ENCODE results near the gene RTEL1. TPM values are rescaled to one million over a fixed set of nuclear protein-coding genes. Genes with fewer than 3 reads are reported as not detected.

The RTEL1 gene
- total RNA-seq, 2 experiments from 2014 or later = 43.9 to 44.8 TPM

DNA sequence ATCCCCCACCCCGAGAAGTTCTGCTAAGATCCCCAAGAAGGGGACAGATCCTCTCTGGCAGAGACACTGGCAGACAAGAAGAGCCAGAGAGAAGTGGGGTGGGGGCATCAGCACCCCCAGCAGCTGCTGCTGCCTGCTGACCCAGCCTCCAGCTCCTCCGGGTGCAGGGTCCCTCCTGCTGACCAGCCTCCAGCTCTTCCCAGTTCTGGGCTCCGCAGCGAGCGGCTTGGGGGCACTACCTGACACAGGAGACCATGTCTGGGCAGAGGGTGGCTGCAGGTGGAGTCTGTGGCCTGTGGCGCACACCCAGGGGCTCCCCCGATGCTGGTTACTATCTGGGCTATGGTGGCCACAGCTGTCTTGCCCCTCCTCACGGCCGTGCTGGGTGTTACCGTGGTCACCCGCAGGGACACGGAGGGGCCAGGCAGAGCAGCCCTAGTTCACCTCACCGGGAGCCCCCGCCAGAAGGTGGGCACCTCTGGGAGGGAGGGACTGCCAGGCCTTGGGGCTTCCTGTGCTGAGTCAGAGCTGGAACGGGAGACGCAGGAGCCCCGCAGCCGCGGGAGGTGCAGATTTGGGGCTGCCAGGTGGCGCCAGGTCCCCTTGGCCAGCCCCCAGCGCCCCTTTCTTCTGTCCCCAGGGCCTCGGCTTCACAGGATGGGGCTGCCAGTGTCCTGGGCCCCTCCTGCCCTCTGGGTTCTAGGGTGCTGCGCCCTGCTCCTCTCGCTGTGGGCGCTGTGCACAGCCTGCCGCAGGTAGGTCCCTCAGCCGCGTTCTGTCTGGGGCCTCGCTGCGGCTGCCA is 79.0 kb downstream of the RTEL1 start:
- H3K9me3 Mint-ChIP-seq = no peaks in the 10 kb centered on the region
- peak overlapping the region; percentile 60 for H3K27ac Mint-ChIP-seq
- DNase-seq = peak; percentile 72
- H3K36me3 Mint-ChIP-seq = peaks cover 8% of the 10 kb centered on the region
- H3K4me1 Mint-ChIP-seq = peaks cover 23% of the 10 kb centered on the region
- H3K4me3 Mint-ChIP-seq = peak overlapping the region; percentile 66
- no peaks in the 10 kb centered on the region for H3K27me3 Mint-ChIP-seq

DNA sequence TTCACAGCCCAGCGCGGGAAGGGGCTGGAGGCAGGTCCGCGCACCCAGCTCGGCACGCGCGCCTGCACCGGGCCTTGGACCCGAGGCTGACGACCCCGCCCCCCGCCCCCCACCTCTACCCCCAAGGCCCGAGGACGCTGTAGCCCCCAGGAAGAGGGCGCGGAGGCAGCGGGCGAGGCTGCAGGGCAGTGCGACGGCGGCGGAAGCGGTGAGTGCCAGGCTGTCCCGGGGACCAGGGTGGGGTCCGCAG is 79.5 kb downstream of the RTEL1 start:
- no peak for DNase-seq
- H3K9me3 Mint-ChIP-seq = no peaks in the 10 kb centered on the region
- H3K4me3 Mint-ChIP-seq = no peak overlapping the region
- H3K4me1 Mint-ChIP-seq = peaks cover 23% of the 10 kb centered on the region
- H3K27ac Mint-ChIP-seq = no peak overlapping the region
- H3K27me3 Mint-ChIP-seq = no peaks in the 10 kb centered on the region
- peaks cover 8% of the 10 kb centered on the region for H3K36me3 Mint-ChIP-seq

DNA sequence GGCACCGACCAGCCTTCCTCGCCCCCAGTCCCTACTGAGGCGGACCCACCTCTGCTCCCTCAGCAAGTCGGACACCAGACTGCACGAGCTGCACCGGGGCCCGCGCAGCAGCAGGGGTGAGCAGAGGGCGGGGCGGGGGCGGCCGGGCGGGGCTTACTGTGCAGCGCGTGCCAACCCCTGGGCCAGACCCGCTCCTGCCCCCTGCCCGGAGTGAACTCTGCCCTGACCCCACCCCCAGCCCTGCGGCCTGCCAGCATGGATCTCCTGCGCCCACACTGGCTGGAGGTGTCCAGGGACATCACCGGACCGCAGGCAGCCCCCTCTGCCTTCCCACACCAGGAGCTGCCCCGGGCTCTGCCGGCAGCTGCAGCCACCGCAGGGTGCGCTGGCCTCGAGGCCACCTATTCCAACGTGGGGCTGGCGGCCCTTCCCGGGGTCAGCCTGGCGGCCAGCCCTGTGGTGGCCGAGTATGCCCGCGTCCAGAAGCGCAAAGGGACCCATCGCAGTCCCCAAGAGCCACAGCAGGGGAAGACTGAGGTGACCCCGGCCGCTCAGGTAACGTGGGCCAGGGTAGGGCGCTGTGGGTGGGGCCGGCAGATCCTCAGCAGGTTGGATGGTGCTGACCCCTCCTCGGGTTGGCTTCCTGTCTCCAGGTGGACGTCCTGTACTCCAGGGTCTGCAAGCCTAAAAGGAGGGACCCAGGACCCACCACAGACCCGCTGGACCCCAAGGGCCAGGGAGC is 80.0 kb downstream of the RTEL1 start:
- Mint-ChIP-seq H3K4me3 (peak overlapping the region; percentile 25), H3K27me3 (no peaks in the 10 kb centered on the region), H3K4me1 (peaks cover 23% of the 10 kb centered on the region), H3K36me3 (peaks cover 8% of the 10 kb centered on the region), H3K9me3 (no peaks in the 10 kb centered on the region), H3K27ac (no peak overlapping the region)
- DNase-seq = peak; percentile 35

- no peaks in the 10 kb centered on the region for H3K9me3 Mint-ChIP-seq
- peaks cover 23% of the 10 kb centered on the region for H3K4me1 Mint-ChIP-seq
- H3K27ac Mint-ChIP-seq = no peak overlapping the region
- DNase-seq = peak; percentile 37
- no peak overlapping the region for H3K4me3 Mint-ChIP-seq
- peaks cover 6% of the 10 kb centered on the region for H3K36me3 Mint-ChIP-seq
- H3K27me3 Mint-ChIP-seq = no peaks in the 10 kb centered on the region
Measured at GRCh38 chr20:63738687-63739129, 80.6 kb downstream of the RTEL1 start.

- peak within 1 kb of the TSS; percentile 14 for H3K4me3 Mint-ChIP-seq
- H3K4me1 Mint-ChIP-seq = peaks cover 18% of the 10 kb centered on the region
- H3K27me3 Mint-ChIP-seq = no peaks in the 10 kb centered on the region
- no peak within 1 kb of the TSS for H3K27ac Mint-ChIP-seq
- DNase-seq = peak; percentile 76
- no peaks in the 10 kb centered on the region for H3K9me3 Mint-ChIP-seq
- H3K36me3 Mint-ChIP-seq = peaks cover 1% of the 10 kb centered on the region
Measured at GRCh38 chr20:63739130-63740069, 81.3 kb downstream of the RTEL1 start, which contains the start of gene SLC2A4RG. Gene SLC2A4RG, plus strand, starts transcription at chr20:63739776. Its CDS starts 137 bp downstream, at chr20:63739913.

DNA sequence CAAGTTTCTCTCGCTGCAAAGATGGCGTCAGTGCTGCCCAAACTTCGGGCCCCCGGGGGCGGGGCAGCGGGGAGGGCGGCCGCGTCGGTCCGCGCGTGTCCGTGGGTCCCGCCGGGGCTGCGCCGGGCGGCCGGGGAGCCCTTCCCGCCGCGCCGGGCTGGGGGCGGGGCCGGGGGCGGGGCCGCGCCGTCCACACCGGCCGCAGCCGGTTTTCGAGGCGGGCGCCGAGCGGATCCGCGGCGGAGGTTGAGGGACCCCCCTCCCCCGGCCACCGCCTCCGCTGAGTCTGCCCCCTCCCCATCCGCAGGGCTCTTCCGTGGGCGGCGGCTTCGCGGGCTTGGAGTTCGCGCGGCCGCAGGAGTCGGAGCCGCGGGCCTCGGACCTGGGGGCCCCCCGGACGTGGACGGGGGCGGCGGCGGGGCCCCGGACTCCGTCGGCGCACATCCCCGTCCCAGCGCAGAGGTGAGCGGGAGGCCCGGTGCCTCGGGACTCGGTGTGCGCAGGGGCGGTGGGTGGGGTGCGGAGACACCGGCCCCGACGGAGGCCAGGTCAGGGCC is 82.0 kb downstream of the RTEL1 start:
- Mint-ChIP-seq H3K9me3 (no peaks in the 10 kb centered on the region), H3K27me3 (no peaks in the 10 kb centered on the region), H3K4me1 (peaks cover 17% of the 10 kb centered on the region), H3K27ac (no peak overlapping the region), H3K4me3 (peak overlapping the region; percentile 14), H3K36me3 (peaks cover 1% of the 10 kb centered on the region)
- peak; percentile 55 for DNase-seq

DNA sequence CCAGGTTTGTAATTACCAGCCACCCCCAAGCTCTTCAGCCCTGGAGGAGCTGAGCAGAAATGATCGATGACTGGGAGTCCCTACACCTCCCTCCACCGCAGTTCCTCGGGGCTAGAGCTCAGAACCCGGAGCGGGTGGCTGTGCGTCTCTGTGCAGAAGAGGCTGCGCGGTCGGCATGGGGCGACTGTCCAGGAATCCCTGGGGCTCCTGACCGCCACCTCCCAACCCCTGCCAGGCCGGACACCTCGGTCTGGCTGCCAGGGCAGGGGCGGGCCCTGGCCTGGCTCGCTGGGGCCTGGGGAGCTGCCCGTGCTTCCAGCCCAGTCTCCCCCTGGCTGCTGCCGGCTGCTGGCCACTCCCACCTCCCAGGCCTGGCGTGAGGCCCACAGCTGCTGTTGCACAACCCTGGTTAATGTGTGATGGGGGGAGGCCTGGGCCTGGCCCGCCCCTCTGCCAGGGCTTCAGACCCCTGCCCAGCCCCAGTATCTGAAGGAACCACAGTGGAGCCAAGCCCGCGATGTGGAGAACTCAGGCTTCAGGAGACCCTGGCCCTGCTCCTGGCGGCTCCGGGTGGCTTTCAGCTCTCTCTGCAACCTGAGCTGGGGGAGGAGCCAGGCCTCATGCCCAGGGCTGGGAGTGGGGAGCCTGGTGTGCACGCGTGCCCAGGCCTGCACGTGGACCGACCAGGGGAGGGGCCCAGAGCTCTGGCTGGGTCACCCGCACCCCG is 82.7 kb downstream of the RTEL1 start:
- no peaks in the 10 kb centered on the region for H3K9me3 Mint-ChIP-seq
- peaks cover 14% of the 10 kb centered on the region for H3K4me1 Mint-ChIP-seq
- DNase-seq = peak; percentile 47
- peak overlapping the region; percentile 57 for H3K4me3 Mint-ChIP-seq
- H3K27ac Mint-ChIP-seq = no peak overlapping the region
- no peaks in the 10 kb centered on the region for H3K27me3 Mint-ChIP-seq
- H3K36me3 Mint-ChIP-seq = no peaks in the 10 kb centered on the region

DNA sequence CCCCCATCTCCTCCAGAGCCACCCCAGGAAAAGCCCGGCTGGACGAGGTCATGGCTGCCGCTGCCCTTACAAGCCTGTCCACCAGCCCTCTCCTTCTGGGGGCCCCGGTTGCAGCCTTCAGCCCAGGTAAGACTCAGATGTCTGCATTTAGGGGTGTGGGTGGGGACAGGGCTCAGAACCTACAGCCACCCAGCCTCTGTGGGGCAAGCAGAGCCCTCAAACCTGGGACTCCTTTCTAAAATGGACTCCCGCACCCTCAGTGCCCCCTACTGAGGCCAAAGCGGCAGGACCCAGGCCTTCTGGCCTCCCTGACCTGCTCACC is 83.2 kb downstream of the RTEL1 start:
- Mint-ChIP-seq H3K36me3 (no peaks in the 10 kb centered on the region), H3K9me3 (no peaks in the 10 kb centered on the region), H3K4me1 (peaks cover 9% of the 10 kb centered on the region), H3K27ac (no peak overlapping the region), H3K27me3 (no peaks in the 10 kb centered on the region), H3K4me3 (peak overlapping the region; percentile 45)
- no peak for DNase-seq

DNA sequence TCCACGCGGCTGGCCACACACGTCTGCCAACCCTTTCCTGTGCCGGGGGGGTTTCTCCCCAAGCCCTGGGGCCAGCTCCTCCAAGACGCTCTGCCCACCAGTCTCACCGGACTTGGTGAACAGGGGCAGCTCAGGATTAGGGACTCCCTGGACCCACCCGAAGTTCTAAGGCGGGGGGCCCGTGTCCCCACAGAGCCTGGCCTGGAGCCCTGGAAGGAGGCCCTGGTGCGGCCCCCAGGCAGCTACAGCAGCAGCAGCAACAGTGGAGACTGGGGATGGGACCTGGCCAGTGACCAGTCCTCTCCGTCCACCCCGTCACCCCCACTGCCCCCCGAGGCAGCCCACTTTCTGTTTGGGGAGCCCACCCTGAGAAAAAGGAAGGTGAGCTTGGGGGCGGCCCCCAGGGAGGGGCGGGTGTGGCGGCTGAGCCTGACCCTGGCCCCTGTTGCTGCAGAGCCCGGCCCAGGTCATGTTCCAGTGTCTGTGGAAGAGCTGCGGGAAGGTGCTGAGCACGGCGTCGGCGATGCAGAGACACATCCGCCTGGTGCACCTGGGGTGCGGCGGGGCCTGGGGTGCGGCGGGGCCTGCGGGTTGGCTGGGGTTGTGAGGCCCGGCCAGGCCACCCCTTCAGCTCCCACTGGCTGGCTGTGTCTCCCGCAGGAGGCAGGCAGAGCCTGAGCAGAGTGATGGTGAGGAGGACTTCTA is 83.7 kb downstream of the RTEL1 start:
- Mint-ChIP-seq H3K36me3 (no peaks in the 10 kb centered on the region), H3K9me3 (no peaks in the 10 kb centered on the region), H3K27me3 (no peaks in the 10 kb centered on the region), H3K27ac (no peak overlapping the region), H3K4me1 (peaks cover 4% of the 10 kb centered on the region), H3K4me3 (no peak overlapping the region)
- DNase-seq = no peak

DNA sequence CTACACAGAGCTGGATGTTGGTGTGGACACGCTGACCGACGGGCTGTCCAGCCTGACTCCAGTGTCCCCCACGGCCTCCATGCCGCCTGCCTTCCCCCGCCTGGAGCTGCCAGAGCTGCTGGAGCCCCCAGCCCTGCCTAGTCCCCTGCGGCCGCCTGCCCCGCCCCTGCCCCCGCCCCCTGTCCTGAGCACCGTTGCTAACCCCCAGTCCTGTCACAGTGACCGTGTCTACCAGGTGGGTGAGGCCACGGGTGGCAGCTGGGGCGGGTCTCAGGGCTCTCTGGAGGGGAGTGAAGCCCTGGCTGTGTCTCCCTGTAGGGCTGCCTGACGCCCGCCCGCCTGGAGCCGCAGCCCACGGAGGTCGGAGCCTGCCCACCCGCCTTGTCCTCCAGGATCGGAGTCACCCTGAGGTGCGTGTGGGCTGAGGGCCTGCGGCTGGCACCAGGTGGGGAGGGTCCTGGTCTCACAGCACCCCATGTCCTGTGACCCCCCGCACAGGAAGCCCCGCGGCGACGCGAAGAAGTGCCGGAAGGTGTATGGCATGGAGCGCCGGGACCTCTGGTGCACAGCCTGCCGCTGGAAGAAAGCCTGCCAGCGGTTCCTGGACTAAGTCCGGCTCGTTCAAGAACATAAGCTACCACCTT is 84.4 kb downstream of the RTEL1 start:
- Mint-ChIP-seq H3K27me3 (no peaks in the 10 kb centered on the region), H3K4me1 (no peaks in the 10 kb centered on the region), H3K4me3 (no peak overlapping the region), H3K9me3 (no peaks in the 10 kb centered on the region), H3K36me3 (no peaks in the 10 kb centered on the region), H3K27ac (no peak overlapping the region)
- no peak for DNase-seq

- no peaks in the 10 kb centered on the region for H3K9me3 Mint-ChIP-seq
- no peak overlapping the region for H3K27ac Mint-ChIP-seq
- H3K27me3 Mint-ChIP-seq = no peaks in the 10 kb centered on the region
- DNase-seq = no peak
- no peaks in the 10 kb centered on the region for H3K36me3 Mint-ChIP-seq
- H3K4me1 Mint-ChIP-seq = no peaks in the 10 kb centered on the region
- H3K4me3 Mint-ChIP-seq = no peak overlapping the region
Measured at GRCh38 chr20:63743210-63743970, 85.3 kb downstream of the RTEL1 start.

DNA sequence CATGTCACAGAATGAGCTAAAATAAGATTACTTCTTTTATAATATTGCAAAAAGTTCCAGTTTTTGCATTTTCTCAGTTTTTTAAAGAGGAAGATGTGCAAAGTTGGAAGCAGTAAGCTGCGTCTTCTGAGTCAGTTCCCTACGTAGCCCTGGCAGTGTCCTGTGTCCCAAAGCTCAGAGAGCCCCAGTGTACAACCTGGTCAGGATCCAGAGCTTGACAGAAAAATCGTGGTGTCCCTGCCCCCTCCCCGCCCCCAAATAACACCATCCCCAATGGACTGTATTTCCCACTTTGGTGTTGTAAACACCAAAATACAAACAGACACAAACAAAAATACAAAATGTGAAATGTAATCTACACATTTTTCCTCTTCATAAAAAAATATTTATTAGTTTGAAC is 86.0 kb downstream of the RTEL1 start:
- no peaks in the 10 kb centered on the region for H3K27me3 Mint-ChIP-seq

More for the DNA sequence above, 86.0 kb downstream of the RTEL1 start:
- no peak overlapping the region for H3K27ac Mint-ChIP-seq
- no peaks in the 10 kb centered on the region for H3K36me3 Mint-ChIP-seq
- H3K4me3 Mint-ChIP-seq = no peak overlapping the region
- H3K9me3 Mint-ChIP-seq = no peaks in the 10 kb centered on the region
- DNase-seq = no peak
- H3K4me1 Mint-ChIP-seq = peaks cover 3% of the 10 kb centered on the region
